Measurements from ENCODE around the gene GFPT1.
"Not testable (repeated sequence)": the region's sequence is repeated elsewhere in the genome, so short reads cannot be mapped to it uniquely, and the experiment has no call there.

Gene GFPT1

DNA sequence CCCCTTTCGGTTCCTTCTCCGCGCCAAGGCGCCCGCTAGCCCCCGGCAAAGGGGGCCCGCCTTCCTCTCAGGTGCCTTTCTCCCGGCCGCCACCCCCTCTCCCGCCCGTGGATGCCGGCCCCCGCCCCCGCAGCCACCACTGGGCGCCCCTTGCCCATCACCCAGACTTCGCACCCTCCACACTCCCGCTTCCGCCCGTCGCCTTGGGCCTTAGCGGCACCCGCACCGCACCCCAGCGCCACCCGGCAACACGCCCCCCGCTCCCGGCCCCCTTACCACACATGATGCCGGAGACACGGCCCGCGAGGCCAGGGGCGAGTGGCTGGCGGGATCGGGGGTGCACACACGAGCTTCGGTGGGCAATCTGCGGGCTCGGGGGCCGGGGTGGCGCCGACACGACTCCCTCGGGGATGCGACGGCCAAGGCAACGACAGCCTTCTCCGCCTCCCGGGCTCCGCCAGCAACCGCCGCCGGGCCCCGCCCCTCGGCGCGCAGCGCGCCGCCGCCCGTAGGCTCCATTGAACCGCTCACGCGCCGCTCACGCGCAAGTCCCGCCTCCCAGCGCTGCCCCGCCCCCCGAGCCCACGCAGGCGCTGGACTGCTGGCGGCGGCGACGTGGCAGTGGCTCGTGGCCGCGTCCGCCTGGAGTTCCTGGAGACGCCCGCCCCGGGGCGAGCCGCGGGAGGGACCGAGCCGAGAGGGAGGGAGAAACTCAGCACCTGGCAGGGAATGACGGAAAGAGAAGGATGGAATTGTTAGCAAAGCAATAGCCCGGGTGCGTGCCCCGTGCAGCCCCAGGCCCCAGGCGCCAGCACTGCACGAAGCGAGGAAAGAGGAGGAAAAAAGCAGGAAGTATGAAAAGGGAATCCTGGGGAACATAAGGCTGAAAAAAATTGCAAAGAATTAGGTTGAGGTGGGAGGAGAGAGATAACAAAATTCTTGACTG lies at the start of gene GFPT1:
Gene GFPT1 (minus strand): TSS at position 439 of the 946 bp plus-strand sequence. CDS start 156 bp downstream, at position 283.
- DNase-seq (ENCODE audit: low spot score) = peak; percentile 94

DNA sequence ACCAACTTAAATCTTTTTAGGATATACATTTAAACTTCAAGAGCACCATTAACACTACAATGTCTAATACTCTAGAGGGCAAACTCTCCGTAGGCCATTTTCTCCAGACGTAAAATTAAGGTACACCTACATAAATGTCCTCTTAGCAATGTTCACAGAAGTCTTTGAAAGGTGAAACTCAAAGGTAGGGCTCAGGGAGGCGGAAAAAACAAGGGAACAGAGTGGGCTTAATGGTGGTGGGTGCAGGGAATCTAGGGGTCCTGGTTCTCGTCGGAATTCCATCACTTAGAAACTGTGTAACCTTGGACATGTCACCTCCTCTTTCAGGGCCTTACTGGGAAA lies 49.5 kb upstream of the GFPT1 start:
- DNase-seq (ENCODE audit: low spot score) = peak; percentile 50

DNA sequence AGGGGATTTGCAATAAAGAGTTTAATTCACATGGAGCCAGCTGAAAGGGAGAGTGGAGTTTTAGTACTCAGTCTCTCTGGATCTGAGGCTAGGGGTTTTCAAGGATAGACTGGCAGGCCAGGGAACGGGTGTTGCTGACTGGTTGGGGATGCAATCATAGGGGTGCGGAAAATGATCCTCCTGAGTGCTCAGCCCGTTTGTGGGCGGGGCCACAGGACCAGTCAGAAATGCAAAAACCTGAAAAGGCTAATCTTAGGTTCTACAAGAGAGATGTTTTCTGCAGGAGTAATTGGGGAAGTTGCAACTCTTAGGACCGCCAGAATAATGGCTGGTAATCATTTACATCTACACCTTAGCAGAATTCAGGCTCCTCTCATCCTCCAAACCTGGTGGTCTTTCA lies 47.7 kb upstream of the GFPT1 start:
- no peak for DNase-seq (ENCODE audit: low spot score)

DNA sequence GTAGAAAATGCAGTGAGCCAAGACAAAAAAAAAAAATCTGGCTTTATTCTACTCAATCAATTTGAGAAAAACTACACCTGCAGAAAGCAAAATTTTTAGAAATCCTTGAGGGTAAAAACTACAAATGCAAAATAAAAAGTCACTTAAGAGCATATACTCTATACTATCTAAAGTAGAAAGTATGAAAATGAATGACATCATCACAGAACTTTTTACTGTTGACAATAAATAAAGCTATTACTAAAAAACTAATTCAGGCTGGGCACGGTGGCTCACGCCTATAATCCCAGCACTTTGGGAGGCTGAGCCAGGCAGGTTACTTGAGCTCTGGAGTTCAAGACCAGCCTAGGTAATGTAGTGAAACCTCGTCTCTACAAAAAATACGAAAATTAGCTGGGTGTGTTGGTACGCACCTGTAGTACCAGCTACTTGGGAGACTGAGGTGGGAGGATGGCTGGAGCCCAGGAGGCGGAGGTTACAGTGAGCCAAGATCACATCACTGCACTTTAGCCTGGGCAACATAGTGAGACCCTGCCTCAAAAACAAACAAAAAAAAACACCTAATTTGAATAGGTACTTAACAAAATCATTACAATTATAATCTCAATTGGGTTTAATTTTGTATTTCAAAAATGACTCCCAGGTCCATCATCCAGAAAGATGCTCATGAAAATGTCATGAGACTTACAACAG lies 42.6 kb upstream of the GFPT1 start:
- DNase-seq (ENCODE audit: low spot score) = no peak

DNA sequence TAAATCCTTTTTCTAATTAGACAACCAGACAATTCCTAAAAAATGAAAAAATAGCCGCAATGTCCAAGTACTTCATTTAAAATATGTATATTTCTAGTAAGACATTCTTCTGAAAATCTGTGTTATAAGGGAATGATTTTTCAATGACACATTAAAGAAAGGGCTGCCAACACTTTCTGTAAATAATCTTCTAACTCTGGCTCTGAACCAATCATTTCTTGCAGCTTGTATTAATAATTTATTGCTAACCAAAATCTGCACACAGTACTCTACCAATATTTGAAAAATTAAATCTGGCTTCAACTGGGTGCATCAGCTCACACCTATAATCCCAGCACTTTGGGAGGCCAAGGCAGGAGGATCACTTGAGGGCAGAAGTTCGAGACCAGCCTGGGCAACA lies 42.0 kb upstream of the GFPT1 start:
- DNase-seq (ENCODE audit: low spot score) = no peak

DNA sequence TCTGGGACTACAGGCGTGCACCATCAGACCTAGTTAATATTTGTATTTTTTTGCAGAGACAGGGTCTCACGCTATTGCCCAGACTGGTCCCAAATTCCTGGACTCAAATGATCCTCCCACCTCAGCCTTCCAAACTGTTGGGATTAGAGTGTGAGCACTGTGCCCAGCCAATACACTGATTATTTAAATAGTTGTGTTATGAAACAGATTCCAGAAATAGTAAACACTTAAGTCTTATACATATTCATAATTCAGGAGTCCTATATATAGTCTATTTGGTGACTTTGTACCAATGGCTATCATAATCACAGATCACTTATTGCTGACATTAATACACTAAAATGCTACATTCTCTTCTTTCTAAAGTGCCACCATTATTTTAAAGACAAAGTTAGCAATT lies 37.4 kb upstream of the GFPT1 start:
- no peak for DNase-seq (ENCODE audit: low spot score)

DNA sequence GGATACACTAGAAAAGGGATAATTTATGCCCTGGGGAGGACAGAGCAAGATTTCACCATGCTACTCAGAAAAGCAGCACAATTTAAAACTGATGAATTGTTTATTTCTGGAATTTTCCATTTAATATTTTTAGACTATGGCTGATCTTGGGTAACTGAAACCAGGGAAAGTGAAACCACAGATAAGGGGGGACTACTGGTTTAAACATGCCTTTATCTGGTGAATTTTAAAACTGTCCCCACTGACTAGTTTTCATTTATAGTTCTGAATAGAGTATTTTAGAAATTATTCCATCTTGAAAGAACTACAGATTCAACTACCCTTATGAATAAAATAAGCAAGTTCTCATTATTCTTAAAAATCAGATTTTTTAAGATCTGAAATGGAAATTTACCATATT lies 35.2 kb upstream of the GFPT1 start:
- no peak for DNase-seq (ENCODE audit: low spot score)

DNA sequence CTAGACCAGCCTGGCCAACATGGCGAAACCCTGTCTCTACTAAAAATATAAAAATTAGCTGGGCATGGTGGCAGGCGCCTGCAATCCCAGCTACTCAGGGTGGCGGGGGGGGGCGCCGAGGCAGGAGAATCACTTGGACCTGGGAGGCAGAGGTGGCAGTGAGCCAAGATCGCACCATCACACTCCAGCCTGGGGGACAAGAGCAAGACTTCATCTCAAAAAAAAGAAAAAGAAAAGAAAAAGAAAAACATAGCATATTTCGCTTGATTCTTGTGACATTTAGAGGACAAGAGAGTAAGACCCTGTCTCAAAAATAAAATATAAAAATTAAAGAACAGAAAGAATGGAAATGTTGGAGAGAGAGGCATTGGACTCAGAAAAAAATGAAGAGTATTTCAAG lies 32.1 kb upstream of the GFPT1 start:
- not testable (repeated sequence) for DNase-seq (ENCODE audit: low spot score)

DNA sequence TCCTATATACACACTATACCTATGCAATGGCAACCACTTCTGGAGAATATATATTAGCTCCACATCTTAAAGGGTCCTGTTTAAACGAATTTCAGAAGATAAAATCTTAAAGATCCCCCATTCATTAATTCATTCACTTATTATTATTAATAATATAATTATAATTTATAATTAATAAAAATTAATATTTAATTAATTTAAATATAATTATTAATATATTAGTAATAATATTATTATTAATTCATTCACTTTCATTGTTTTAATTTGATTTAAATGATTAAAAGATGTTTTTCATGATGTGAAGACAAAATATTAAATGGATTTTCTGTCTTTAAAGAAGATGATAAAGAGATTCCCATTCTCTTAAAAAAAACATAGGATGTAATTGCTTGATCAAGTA lies 29.1 kb upstream of the GFPT1 start:
- DNase-seq (ENCODE audit: low spot score) = no peak

DNA sequence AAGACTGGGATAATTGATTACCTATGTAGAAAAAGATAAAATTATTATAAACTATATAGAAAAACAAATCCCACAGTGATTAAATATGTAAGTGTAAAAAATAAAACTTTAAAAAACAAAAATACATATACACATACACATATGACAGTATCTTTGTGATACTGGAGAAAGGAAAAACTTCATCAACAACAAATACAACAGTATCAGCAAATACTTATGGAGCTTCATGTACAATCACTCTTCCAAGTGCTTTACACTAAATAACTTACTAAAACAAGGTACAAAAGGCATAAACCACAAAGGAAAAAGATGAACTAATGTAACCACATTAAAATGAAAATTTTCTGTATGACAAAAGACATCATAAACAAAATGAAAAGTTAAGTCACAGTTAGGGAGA lies 24.1 kb upstream of the GFPT1 start:
- DNase-seq (ENCODE audit: low spot score) = no peak

DNA sequence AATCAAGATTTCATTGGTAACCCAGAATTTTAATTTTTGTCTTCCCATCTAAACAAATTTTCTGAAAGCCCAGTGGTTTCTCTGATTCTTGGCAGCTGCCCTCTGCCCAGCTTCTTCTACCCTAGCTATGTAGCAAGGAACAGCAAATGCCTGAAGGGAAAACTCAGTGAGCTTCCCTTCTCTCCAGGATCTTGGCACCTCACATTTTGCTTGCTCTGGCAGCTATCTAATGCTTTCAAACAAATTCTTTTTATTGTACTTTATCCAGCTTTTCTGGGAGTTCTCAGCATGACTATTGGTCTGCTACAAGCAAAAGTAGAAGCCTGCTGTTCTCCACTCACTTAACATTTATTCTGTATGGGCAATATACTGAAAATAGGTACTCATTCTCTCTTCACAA lies 18.3 kb upstream of the GFPT1 start:
- DNase-seq (ENCODE audit: low spot score) = no peak

DNA sequence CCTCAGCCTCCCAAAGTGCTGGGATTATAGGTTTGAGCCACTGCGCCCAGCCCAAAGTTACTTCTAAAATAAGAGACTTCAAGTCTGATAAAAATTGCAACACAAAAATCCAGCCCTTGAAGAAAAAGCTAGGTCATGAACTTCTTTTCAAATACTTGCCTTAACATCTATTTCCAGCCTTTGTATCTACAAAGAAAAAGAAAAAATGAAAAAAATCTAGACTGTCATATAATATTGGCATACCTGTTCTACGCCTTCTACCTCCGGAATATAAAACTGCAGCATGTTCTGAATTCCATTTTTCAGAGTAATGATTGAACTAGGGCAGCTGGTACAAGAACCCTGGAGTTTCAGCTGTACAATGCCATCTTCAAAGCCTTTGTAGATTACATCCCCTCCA lies 13.1 kb upstream of the GFPT1 start:
- DNase-seq (ENCODE audit: low spot score) = no peak

DNA sequence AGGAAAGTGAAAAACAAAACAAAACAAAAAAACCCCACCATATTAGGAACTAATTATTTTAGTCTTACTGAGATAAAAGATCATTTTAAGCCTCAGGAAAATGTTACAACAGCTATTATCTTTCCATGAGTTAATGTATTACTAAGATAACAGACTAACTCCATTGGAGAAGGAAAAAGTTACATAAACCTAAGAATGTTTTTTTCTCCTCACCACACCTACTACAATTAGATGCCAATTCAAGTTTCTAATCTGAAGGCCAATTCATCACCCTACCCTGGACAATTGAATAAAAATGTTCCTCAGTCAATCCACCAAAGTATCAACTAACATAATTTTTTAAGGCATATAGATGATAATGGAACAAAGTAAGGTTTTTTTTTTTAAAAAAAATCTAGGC lies 10.2 kb upstream of the GFPT1 start:
- DNase-seq (ENCODE audit: low spot score) = no peak

DNA sequence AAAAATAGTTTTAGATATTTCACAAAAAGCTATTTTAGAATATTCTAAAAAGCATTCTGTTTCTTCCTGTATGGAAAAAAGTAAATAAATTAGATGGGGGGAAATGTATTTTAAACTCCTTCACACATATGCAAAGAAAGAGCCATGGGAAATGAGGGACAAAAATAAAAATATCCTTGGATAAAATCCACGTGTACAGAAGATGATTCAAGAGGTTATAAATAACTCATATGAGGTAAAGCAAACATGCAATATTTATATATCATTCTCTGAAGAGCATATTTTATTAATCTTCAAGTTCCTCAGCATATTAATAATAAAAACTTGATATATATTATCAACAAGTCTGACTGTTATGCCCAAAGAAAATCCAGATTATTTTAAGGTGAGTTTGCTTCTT lies 8.8 kb upstream of the GFPT1 start:
- DNase-seq (ENCODE audit: low spot score) = no peak

DNA sequence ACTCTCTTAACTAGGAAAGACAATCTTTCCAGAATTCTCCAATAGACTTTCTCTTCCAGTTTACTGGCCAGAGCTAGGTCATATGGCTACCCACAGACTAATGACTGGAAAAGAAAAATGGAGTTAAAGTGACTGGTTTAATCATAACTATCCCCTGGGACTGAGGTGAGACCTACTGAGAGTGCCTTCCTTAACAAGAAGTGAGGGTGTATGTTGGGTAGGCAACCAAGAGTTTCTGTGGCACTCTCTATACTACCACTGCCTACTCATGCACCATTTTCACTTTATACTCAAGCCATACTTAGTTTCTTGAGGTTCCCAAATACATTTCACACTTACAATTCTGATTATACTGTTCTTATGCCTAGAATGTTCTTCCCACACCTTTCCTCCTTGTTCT lies 6.9 kb upstream of the GFPT1 start:
- no peak for DNase-seq (ENCODE audit: low spot score)

DNA sequence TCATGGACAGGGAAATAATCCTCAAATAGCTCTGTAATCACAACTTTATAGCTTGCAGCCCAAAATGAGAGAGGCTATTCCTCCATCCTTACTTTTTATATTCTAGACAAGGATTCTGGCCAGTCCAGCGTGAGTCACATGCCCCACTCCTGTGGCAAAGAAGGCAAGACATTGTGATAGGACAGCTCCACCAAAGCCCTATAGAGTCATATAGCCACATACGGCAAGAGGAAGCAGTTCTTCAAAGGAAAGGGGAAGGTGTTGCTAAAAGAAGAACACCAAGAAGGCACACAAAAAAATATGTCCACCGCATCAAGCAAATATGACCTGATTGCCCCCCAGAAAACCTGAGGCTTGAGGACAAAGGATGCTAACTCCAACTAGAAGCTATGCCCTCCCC lies 3.4 kb upstream of the GFPT1 start:
- no peak for DNase-seq (ENCODE audit: low spot score)

DNA sequence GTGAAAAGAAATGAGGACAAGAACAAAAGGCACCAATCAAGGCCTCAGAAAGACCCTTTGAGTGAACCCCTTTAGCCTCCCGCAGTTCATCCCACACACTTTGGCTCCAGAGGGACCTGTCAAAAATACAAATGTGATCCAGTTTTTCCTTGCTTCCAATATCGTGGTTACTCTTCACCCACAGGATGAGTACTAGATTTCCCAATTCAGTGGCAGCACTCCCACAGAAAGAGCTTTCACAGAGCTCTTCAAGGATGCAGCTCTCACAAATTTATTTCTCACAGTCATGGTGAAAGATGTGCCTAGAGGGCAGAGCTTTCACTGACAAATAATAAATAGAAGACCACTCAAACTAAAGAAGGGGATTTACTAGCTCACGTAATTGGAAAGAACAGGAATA lies 3.0 kb upstream of the GFPT1 start:
- no peak for DNase-seq (ENCODE audit: low spot score)

DNA sequence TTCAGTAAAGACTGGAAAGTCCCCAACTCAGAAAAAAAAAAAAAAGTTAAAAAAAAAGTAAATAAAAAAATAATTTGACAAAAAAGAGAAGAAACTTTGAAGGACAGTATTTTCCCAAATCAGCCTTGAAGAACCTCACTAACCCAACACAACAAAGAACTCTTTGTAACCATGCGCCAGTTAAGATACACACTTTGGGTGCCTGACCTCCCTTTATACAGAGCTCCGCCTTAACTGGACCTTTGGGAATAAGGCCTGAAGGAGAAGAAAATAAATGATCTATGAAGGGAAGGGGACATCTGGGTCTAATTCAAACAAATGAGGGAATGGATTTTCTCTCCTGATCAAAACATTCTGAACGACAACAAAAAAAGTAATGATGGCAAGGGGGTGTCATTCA lies 2.2 kb upstream of the GFPT1 start:
- no peak for DNase-seq (ENCODE audit: low spot score)

DNA sequence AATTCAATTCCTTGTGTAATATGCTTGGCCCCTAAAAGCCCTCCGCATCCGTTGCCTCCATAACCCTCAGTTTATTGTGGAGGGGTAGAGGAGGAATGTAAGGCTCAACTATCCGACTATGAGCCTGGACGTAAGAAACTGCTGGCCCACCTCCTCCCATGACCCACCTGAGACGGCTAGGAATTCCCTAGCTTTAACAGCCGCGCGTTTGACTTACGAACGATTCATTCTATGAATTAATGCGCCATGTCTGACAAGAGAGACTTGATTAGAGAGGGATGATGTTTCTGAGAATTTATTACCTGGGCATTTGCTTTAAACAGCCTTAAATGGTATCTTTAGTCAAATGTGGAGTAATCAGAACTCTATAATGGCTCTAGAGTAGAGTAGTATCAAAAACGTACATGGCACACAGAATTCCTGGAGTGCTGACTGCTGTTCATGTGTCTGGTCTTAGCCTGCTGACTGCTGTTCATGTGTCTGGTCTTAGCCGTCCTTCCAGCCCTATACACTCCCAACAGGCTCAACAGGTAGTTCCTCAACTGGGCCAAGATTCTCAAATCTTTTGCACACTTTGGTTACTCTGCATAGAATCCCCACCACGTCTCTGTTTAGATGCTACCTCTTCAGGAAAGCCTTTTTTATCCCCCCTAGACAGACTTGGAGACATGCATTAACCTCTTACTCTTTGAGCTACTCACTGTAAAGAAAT lies 899 bp upstream of the GFPT1 start:
- DNase-seq (ENCODE audit: low spot score) = no peak

DNA sequence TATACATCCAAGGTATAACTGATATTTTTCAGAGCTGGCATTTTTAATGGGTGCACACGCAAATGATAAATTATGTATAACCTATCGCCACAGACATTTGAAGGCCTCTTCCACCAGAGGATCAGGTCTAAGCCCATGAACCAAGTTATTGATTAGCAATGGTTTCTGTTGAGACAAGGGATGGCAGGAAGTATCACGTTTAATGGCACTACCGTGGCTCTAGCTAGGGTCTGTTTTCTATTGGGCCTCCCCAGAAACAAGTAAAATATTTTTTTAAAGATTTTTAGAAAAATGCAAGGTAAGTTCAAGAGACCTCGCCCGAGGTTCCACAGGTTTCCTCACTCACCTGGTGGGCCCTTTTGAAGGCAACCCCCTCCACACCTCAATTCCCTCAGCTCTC lies 667 bp downstream of the GFPT1 start:
- no peak for DNase-seq (ENCODE audit: low spot score)

DNA sequence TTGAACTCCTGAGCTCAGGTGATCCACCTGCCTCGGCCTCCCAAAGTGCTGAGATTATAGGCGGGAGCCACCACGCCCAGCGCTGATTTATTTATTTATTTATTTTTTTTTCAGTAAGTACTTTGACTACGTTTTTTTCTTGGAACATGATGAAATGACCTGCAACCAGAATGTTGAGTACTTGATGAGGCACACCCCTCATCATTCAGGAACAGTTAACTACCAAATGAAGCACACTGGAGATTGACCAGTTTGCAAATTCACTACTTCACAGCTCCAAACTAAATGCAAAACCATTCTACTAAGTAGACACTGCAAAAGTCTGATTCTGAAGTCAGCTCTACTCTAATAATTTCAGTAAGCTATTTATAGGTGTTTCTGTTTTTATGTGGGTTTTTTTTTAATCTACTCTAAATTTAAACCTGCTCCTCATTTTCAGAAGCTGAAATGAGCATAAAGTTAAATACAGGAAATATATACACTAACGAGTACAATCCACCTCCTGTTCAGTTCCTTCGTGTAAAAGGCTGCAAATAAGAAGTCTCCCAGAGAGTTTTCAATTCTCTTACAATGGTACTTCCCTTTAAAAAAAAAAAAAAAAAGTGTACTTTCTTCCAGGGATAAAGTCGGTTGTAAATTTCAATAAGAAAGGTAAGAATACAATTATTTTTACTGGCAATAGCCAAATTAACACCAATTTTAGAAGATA lies 1.4 kb downstream of the GFPT1 start:
- DNase-seq (ENCODE audit: low spot score) = peak; percentile 89

DNA sequence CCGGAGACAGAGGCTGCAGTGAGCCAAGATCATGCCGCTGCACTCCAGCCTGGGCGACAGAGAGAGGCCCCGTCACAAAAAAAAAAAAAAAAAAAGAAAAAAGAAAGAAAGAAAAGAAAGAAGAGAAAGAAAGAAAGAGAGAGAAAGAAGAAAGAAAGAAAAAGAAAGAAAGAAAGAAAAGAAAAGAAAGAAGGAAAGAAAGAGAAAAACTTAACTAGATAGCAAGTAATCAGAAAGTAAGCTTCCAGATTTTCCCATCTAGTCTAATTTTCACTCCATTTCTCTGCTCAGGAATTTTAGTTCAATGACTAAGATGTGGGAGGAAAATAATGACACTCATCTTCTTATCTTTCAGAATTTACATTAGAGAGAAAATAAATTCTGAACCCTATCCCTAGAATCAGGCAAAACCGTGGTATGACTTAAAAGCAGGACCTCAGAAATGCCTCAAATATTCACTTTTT lies 2.4 kb downstream of the GFPT1 start:
- DNase-seq (ENCODE audit: low spot score) = no peak

Measured in SW480 (cell line).